OCI-LY3 (cell line): ENCODE results near the gene RSRC2.
"Not testable (repeated sequence)": the region's sequence is repeated elsewhere in the genome, so short reads cannot be mapped to it uniquely, and the experiment has no call there.

ENCODE experiments used
- H2AFZ ChIP-seq: fragments of 200-600, 300-600 bp; shearing (Covaris generic); 2 replicates; pipeline ENCODE4 v1.6.0; 2014; ENCODE audit warnings: antibody characterized with exemption, low read depth, low read length
- H3K27ac ChIP-seq: fragments of 200-600, 300-600 bp; sonication (generic); 2 replicates; pipeline ENCODE4 v1.5.1; 2014; ENCODE audit warnings: mild to moderate bottlenecking, low read length, moderate library complexity, mixed read lengths
- H3K27me3 ChIP-seq: fragments of 200-600, 300-600 bp; sonication (generic); 2 replicates; pipeline ENCODE4 v1.6.1; 2014; ENCODE audit warnings: low read depth, low read length, mixed read lengths
- H3K36me3 ChIP-seq: fragments of 200-600, 300-600 bp; sonication (generic); replicated peaks from 2 replicates; pipeline ENCODE3; 2014; ENCODE audit warnings: low read depth, low read length, mixed read lengths
- H3K4me1 ChIP-seq: fragments of 300-600, 200-600 bp; sonication (generic); 2 replicates; pipeline ENCODE4 v1.6.1; 2014; ENCODE audit warnings: low read length, mixed read lengths
- H3K4me2 ChIP-seq: fragments of 200-600, 300-600 bp; sonication (generic); 2 replicates; pipeline ENCODE4 v1.6.1; 2014; ENCODE audit warnings: low read length, mixed read lengths
- H3K4me3 ChIP-seq: fragments of 300-600, 200-600 bp; sonication (generic); 2 replicates; pipeline ENCODE4 v1.5.1; 2014; ENCODE audit warnings: antibody characterized with exemption, mild to moderate bottlenecking, low read length, moderate library complexity
- H3K79me2 ChIP-seq: fragments of 300-600, 200-600 bp; shearing (Covaris generic); 2 replicates; pipeline ENCODE4 v1.6.1; 2014; ENCODE audit warnings: mild to moderate bottlenecking, low read length, mixed read lengths
- H3K9ac ChIP-seq: fragments of 300-600, 200-600 bp; shearing (Covaris generic); 2 replicates; pipeline ENCODE4 v1.6.0; 2014; ENCODE audit warnings: mild to moderate bottlenecking, low read length, moderate library complexity
- H3K9me3 ChIP-seq: fragments of 200-600, 300-600 bp; shearing (Covaris generic); 2 replicates; pipeline ENCODE4 v1.6.1; 2014; ENCODE audit warnings: low read length, mixed read lengths; ENCODE audit not compliant: insufficient read depth
- H4K20me1 ChIP-seq: fragments of 200-600, 300-600 bp; sonication (generic); 2 replicates; pipeline ENCODE4 v1.6.1; 2016; ENCODE audit warnings: low read length, mixed read lengths; ENCODE audit not compliant: insufficient read depth
- CTCF ChIP-seq: fragments of 200-600, 300-600 bp; sonication (generic); IDR thresholded peaks from 2 replicates; pipeline ENCODE4 v1.5.1; 2014; ENCODE audit warnings: antibody characterized with exemption, low read length, low read depth
- EZH2phosphoT487 ChIP-seq: fragments of 200-600 bp; shearing (Covaris generic); IDR thresholded peaks from 2 replicates; pipeline ENCODE4 v1.6.1; 2018; ENCODE audit warnings: antibody characterized with exemption, mixed run types, low read depth

The RSRC2 gene

GRCh38 chr12:122500685-122501488 lies 25.8 kb downstream of the RSRC2 start, which contains the start of gene ZCCHC8:
Gene ZCCHC8, minus strand, starts transcription at chr12:122500932. Its CDS starts 92 bp downstream, at chr12:122500840.
- 0 out of 2 replicates have a peak, but pooled peaks cover 3% of the 10 kb centered on the region for H4K20me1 ChIP-seq
- H3K79me2 ChIP-seq = peaks cover 42% of the 10 kb centered on the region
- no peaks in the 10 kb centered on the region for H3K27me3 ChIP-seq
- no peaks in the 10 kb centered on the region for H3K9me3 ChIP-seq
- H3K27ac ChIP-seq = peak within 1 kb of the TSS; percentile 90
- H2AFZ ChIP-seq = peak within 1 kb of the TSS; percentile 62
- peak within 1 kb of the TSS; percentile 87 for H3K4me3 ChIP-seq
- H3K9ac ChIP-seq = peak within 1 kb of the TSS; percentile 94
- TF ChIP-seq CTCF (peak; percentile 10; the same call in 1 of the 2 replicates), EZH2phosphoT487 (no peak)
- peaks cover 31% of the 10 kb centered on the region for H3K36me3 ChIP-seq
- H3K4me1 ChIP-seq = peaks cover 28% of the 10 kb centered on the region
- peak within 1 kb of the TSS; percentile 65 for H3K4me2 ChIP-seq

GRCh38 chr12:122499991-122500684 lies 26.6 kb downstream of the RSRC2 start:
- peaks cover 27% of the 10 kb centered on the region for H3K36me3 ChIP-seq
- peak overlapping the region; percentile 62 for H2AFZ ChIP-seq
- peak overlapping the region; percentile 90 for H3K27ac ChIP-seq
- H3K79me2 ChIP-seq = peaks cover 48% of the 10 kb centered on the region
- no peaks in the 10 kb centered on the region for H3K9me3 ChIP-seq
- peak overlapping the region; percentile 87 for H3K4me3 ChIP-seq
- H4K20me1 ChIP-seq = 0 out of 2 replicates have a peak, but pooled peaks cover 3% of the 10 kb centered on the region
- H3K27me3 ChIP-seq = no peaks in the 10 kb centered on the region
- peaks cover 28% of the 10 kb centered on the region for H3K4me1 ChIP-seq
- peak overlapping the region; percentile 94 for H3K9ac ChIP-seq
- peak overlapping the region; percentile 59 for H3K4me2 ChIP-seq
- TF ChIP-seq EZH2phosphoT487 = no peak
- TF ChIP-seq CTCF = no peak

GRCh38 chr12:122495258-122495657 lies 31.5 kb downstream of the RSRC2 start:
- Histone ChIP-seq H3K9ac (no peak overlapping the region), H2AFZ (no peak overlapping the region), H3K9me3 (no peaks in the 10 kb centered on the region), H3K4me3 (no peak overlapping the region), H3K27ac (no peak overlapping the region), H3K4me2 (no peak overlapping the region), H3K36me3 (peaks cover 26% of the 10 kb centered on the region), H4K20me1 (peaks cover 6% of the 10 kb centered on the region; the same call in 1 of the 2 replicates), H3K4me1 (peaks cover 10% of the 10 kb centered on the region), H3K79me2 (peaks cover 50% of the 10 kb centered on the region), H3K27me3 (no peaks in the 10 kb centered on the region)
- TF ChIP-seq EZH2phosphoT487 (no peak), CTCF (no peak)

- not testable (repeated sequence) for H3K27me3 ChIP-seq, H3K9ac ChIP-seq, H2AFZ ChIP-seq, H3K9me3 ChIP-seq, H4K20me1 ChIP-seq, H3K4me1 ChIP-seq, H3K4me2 ChIP-seq, H3K27ac ChIP-seq, H3K4me3 ChIP-seq
- peaks cover 35% of the 10 kb centered on the region for H3K36me3 ChIP-seq
- H3K79me2 ChIP-seq = peaks cover 30% of the 10 kb centered on the region
These were observed 33.5 kb downstream of the RSRC2 start for GRCh38 chr12:122493222-122493621.
